Measurements from ENCODE around the gene TSPAN4.

Gene TSPAN4

GRCh38 chr11:808427-809286, 34.0 kb upstream of the TSPAN4 start:
- peak overlapping the region; percentile 98 for H3K4me2 ChIP-seq (ENCODE audit: low read length)
- peak overlapping the region; percentile 94 for H3K9ac ChIP-seq (ENCODE audit: low read length)
- H3K4me1 ChIP-seq (ENCODE audit: low read length): peaks cover 32% of the 10 kb centered on the region
- no peaks in the 10 kb centered on the region for H3K9me3 ChIP-seq (ENCODE audit: insufficient read depth, low read length)
- no peak overlapping the region for H2AFZ ChIP-seq (ENCODE audit: low read depth, low read length)
- TF ChIP-seq CTCF (IDR thresholded peaks at IDR 0.05; ENCODE audit: low read depth, low read length): no peak
- no peak for TF ChIP-seq EZH2phosphoT487 (IDR thresholded peaks at IDR 0.05; ENCODE audit: low read depth)
- peaks cover 53% of the 10 kb centered on the region for H3K79me2 ChIP-seq (ENCODE audit: low read length)
- peak overlapping the region; percentile 94 for H3K4me3 ChIP-seq (ENCODE audit: low read length)
- H3K27me3 ChIP-seq (ENCODE audit: low read depth, low read length): no peaks in the 10 kb centered on the region
- peak overlapping the region; percentile 87 for H3K27ac ChIP-seq (ENCODE audit: low read length)
- peaks cover 25% of the 10 kb centered on the region for H4K20me1 ChIP-seq (ENCODE audit: insufficient read depth, low read length)
- H3K36me3 ChIP-seq (replicated peaks; ENCODE audit: low read depth, low read length): peaks cover 36% of the 10 kb centered on the region

- no peak for TF ChIP-seq EZH2phosphoT487 (IDR thresholded peaks at IDR 0.05; ENCODE audit: low read depth)
- no peak for TF ChIP-seq CTCF (IDR thresholded peaks at IDR 0.05; ENCODE audit: low read depth, low read length)
- H3K9me3 ChIP-seq (ENCODE audit: insufficient read depth, low read length): no peaks in the 10 kb centered on the region
- H3K27ac ChIP-seq (ENCODE audit: low read length): peak within 1 kb of the TSS; percentile 87
- peaks cover 39% of the 10 kb centered on the region for H3K36me3 ChIP-seq (replicated peaks; ENCODE audit: low read depth, low read length)
- peaks cover 24% of the 10 kb centered on the region for H3K4me1 ChIP-seq (ENCODE audit: low read length)
- no peaks in the 10 kb centered on the region for H3K27me3 ChIP-seq (ENCODE audit: low read depth, low read length)
- peaks cover 26% of the 10 kb centered on the region for H4K20me1 ChIP-seq (ENCODE audit: insufficient read depth, low read length)
- H2AFZ ChIP-seq (ENCODE audit: low read depth, low read length): peak within 1 kb of the TSS; percentile 88; the same call in 1 of the 2 replicates
- H3K9ac ChIP-seq (ENCODE audit: low read length): peak within 1 kb of the TSS; percentile 94
- H3K79me2 ChIP-seq (ENCODE audit: low read length): peaks cover 53% of the 10 kb centered on the region
- H3K4me3 ChIP-seq (ENCODE audit: low read length): peak within 1 kb of the TSS; percentile 94
- H3K4me2 ChIP-seq (ENCODE audit: low read length): peak within 1 kb of the TSS; percentile 98
Observed at GRCh38 chr11:809287-810039, 33.2 kb upstream of the TSPAN4 start, which contains the start of gene RPLP2. TSS of gene RPLP2 (plus strand) at chr11:809967. CDS start at chr11:810235, 268 bp downstream.

- H3K4me3 ChIP-seq (ENCODE audit: low read length): peak overlapping the region; percentile 94
- H3K9ac ChIP-seq (ENCODE audit: low read length): peak overlapping the region; percentile 94
- H4K20me1 ChIP-seq (ENCODE audit: insufficient read depth, low read length): peaks cover 26% of the 10 kb centered on the region
- peak overlapping the region; percentile 87 for H3K27ac ChIP-seq (ENCODE audit: low read length)
- H3K9me3 ChIP-seq (ENCODE audit: insufficient read depth, low read length): no peaks in the 10 kb centered on the region
- no peak overlapping the region for H2AFZ ChIP-seq (ENCODE audit: low read depth, low read length)
- H3K4me1 ChIP-seq (ENCODE audit: low read length): peaks cover 23% of the 10 kb centered on the region
- TF ChIP-seq EZH2phosphoT487 (IDR thresholded peaks at IDR 0.05; ENCODE audit: low read depth): no peak
- no peak for TF ChIP-seq CTCF (IDR thresholded peaks at IDR 0.05; ENCODE audit: low read depth, low read length)
- peaks cover 53% of the 10 kb centered on the region for H3K79me2 ChIP-seq (ENCODE audit: low read length)
- H3K27me3 ChIP-seq (ENCODE audit: low read depth, low read length): no peaks in the 10 kb centered on the region
- H3K36me3 ChIP-seq (replicated peaks; ENCODE audit: low read depth, low read length): peaks cover 39% of the 10 kb centered on the region
- peak overlapping the region; percentile 96 for H3K4me2 ChIP-seq (ENCODE audit: low read length)
Observed at GRCh38 chr11:810040-810567, 32.5 kb upstream of the TSPAN4 start.
